ENCODE results near the gene TGFB1I1. TPM values are rescaled to one million over a fixed set of nuclear protein-coding genes. Genes with fewer than 3 reads are reported as not detected.
A peak's percentile ranks its signal among the peaks of the same experiment; 100 is the strongest.

TGFB1I1 gene
- total and polyA plus RNA-seq, 2 of the 4 experiments (the other 2 are of a cell fraction) = 24.9 to 128 TPM

DNA sequence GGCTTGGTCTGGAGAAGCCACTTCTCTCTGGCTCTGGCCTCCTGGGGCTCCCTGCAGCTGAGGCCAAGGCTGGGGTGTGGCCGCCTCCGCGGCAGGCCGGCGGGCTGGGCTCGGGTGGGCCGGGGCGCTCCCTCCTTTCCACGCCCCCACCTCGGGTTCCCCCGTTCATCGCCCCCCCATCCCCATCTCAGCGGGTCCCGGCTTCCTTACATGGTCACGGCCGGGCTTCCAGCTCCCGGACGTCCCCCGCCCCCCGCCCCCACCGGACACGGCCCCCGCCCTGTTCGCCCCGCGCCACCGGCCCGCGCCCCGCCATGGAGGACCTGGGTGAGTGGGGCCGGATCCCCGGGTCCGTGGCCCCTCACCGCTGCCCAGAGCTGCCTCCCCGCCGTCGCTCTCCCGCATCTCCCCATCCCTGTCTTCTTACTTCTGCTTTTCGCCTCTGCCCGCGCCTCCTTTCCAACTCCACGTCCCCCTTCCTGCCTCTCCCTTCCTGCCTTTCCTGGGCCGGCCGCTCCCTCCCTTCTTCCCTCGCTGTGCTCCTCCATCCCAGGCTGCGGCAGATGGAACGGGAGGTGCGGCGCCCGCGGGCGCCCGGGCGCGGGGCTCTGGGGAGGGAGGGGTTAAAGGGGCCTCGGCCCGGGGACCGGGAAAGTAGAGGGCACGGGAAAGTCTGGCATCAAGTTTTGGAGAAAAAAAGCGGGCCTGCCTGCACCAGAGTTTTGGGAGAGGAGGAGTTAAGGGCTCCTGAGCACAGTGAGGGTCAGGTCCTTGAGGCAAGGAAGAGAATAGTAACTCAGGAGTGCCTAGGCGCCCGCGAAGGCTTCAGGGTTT, at the start of gene TGFB1I1 (continued):
- TF ChIP-seq MAZ (IDR thresholded peaks at IDR 0.05; ENCODE audit: borderline replicate concordance, low read depth, low read length) (peak; percentile 94; the same call in 1 of the 2 replicates), RCOR1 (IDR thresholded peaks at IDR 0.05; ENCODE audit: insufficient replicate concordance, low read length) (no peak), MAFK (IDR thresholded peaks at IDR 0.05; ENCODE audit: low read depth, low read length) (no peak), NFE2L2 (IDR thresholded peaks at IDR 0.05; ENCODE audit: low read depth, low read length) (no peak), MXI1 (IDR thresholded peaks at IDR 0.05; ENCODE audit: borderline replicate concordance, low read depth, low read length) (no peak), FOS (IDR thresholded peaks at IDR 0.05; ENCODE audit: low read depth, low read length) (no peak)

DNA sequence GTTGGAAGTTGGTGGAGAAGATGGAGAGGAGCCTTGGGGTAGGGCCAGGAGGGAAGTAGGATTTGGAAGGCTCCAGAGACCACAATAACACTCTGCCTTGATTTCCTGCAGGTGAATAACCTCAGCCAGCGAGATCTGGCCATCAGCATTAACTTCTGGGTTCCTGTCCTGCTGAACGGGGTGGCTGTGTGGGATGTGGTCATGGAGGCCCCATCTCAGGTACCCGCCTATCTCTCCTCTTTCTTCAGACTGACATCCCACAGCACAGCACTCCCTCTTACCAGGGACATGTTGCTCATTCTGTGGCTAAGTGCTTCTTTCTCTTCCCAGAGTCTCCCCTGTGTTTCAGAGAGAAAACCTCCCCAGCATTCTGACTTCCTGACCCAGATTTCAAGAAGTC, 48.7 kb upstream of the TGFB1I1 start:
- Histone ChIP-seq H3K4me1 (ENCODE audit: control insufficient read depth, insufficient read depth, low read length) (no peaks in the 10 kb centered on the region), H2BK5ac (ENCODE audit: low read depth, low read length, poor library complexity, severe bottlenecking) (no peak overlapping the region), H3K9me1 (ENCODE audit: insufficient read depth, low read length) (no peaks in the 10 kb centered on the region), H3K9ac (ENCODE audit: low read depth, low read length) (no peak overlapping the region), H2AFZ (replicated peaks; ENCODE audit: low read length, poor library complexity) (no peak overlapping the region), H3K27ac (ENCODE audit: insufficient read depth, low read length) (no peak overlapping the region), H2AK9ac (replicated peaks; ENCODE audit: low read depth, low read length, poor library complexity) (no peak overlapping the region), H3K18ac (ENCODE audit: low read depth, low read length) (no peak overlapping the region), H2BK120ac (ENCODE audit: low read depth, low read length) (no peak overlapping the region), H3K79me1 (ENCODE audit: low read depth in 1 of 2, low read length in 2 of 2) (no peaks in the 10 kb centered on the region), H4K8ac (ENCODE audit: low read depth in 2 of 2, low read length in 2 of 2) (no peak overlapping the region), H3K56ac (ENCODE audit: extremely low read depth, insufficient read depth, low read length) (no peak overlapping the region), H3K14ac (replicated peaks; ENCODE audit: low read depth, low read length) (no peak overlapping the region), H3K27me3 (ENCODE audit: control insufficient read depth, insufficient read depth, low read length) (peaks cover 23% of the 10 kb centered on the region), H3K4me3 (ENCODE audit: insufficient read depth, low read depth, low read length) (no peak overlapping the region), H4K5ac (ENCODE audit: low read depth, low read length) (no peak overlapping the region), H3K4me2 (ENCODE audit: low read depth, low read length) (no peak overlapping the region), H4K20me1 (ENCODE audit: insufficient read depth, low read length) (no peaks in the 10 kb centered on the region), H3K23ac (ENCODE audit: low read depth, low read length) (no peak overlapping the region; the same call in 1 of the 2 replicates), H2BK20ac (ENCODE audit: low read depth, low read length) (no peak overlapping the region), H2AK5ac (ENCODE audit: low read depth, low read length) (no peak overlapping the region), H3K9me3 (ENCODE audit: control insufficient read depth, insufficient read depth, low read length) (no peaks in the 10 kb centered on the region; the same call in none of the 2 replicates), H4K91ac (ENCODE audit: insufficient read depth, low read depth, low read length) (no peak overlapping the region), H3K36me3 (ENCODE audit: control insufficient read depth, insufficient read depth, low read length) (no peaks in the 10 kb centered on the region), H2BK15ac (ENCODE audit: low read depth, low read length) (no peak overlapping the region), H3K4ac (ENCODE audit: low read depth, low read length) (no peak overlapping the region)
- WGBS, 2 experiments (ENCODE audit: extremely low coverage in 2 of 2, insufficient read length in 1 of 2) = no CpG with 5 or more reads among the region's 3 CpGs
- ChIA-PET POLR2A (ENCODE audit: unreplicated experiment) (no interaction called here), CTCF (no interaction called here)
- in situ Hi-C loops (cut with MboI; ENCODE audit: low sequenced_read_pairs) = no loop called here
- ATAC-seq (ENCODE audit: low read depth) (no peak), DNase-seq (no peak)
- intact Hi-C loops (cut with micrococcal nuclease) = no loop called here
- TF ChIP-seq SMC3 (IDR thresholded peaks at IDR 0.05; ENCODE audit: low read depth, low read length) = no peak
- TF ChIP-seq MAZ (IDR thresholded peaks at IDR 0.05; ENCODE audit: borderline replicate concordance, low read depth, low read length) = no peak
- TF ChIP-seq MAFK (IDR thresholded peaks at IDR 0.05; ENCODE audit: low read depth, low read length) = no peak
- TF ChIP-seq RCOR1 (IDR thresholded peaks at IDR 0.05; ENCODE audit: insufficient replicate concordance, low read length) = no peak
- TF ChIP-seq NFE2L2 (IDR thresholded peaks at IDR 0.05; ENCODE audit: low read depth, low read length) = no peak
- no peak for TF ChIP-seq BHLHE40 (IDR thresholded peaks at IDR 0.05; ENCODE audit: low read depth, low read length)
- TF ChIP-seq POLR2A (IDR thresholded peaks at IDR 0.05; ENCODE audit: low read depth, low read length) = no peak
- no peak for TF ChIP-seq CEBPB (IDR thresholded peaks at IDR 0.05; ENCODE audit: low read depth, low read length)
- BruUV-seq (replicated peaks) = no TSS peak
- dilution Hi-C loops (cut with HindIII; ENCODE audit: low sequenced_read_pairs, unreplicated experiment) = no loop called here
